GM12878 (cell line): ENCODE measurements around the gene IFRD2. TPM values are rescaled to one million over a fixed set of nuclear protein-coding genes. Genes with fewer than 3 reads are reported as not detected.

Experiments used
- ATAC-seq: fragments of 200-7000 bp; cut with Tn5 transposase; 3 replicates; pipeline ENCODE4 v1.9.1; 2020; ENCODE audit warnings: mild to moderate bottlenecking, moderate library complexity
- BruUV-seq: library from RNA; stranded (reverse); fragments of 400-500 nt; replicated peaks from 2 replicates; lab custom pipeline; 2021; lab: Mats Ljungman, UMichigan
- CTCF ChIA-PET: fragments of 300-600 bp; sonication (Branson Sonifier 250); formaldehyde crosslinking; extraction: SDS; loops from one replicate; lab custom pipeline; 2021; ENCODE audit warnings: inconsistent platforms; lab: Yijun Ruan, JAX
- POLR2A ChIA-PET: fragments of 350-600 bp; formaldehyde crosslinking; extraction: SDS; loops from one replicate; lab custom pipeline; 2021; ENCODE audit warnings: inconsistent platforms; lab: Charles Lee
- RAD21 ChIA-PET: fragments of 300-600 bp; sonication (Branson Sonifier 250); formaldehyde crosslinking; loops from one replicate; lab custom pipeline; 2023; ENCODE audit warnings: antibody characterized with exemption; ENCODE audit not compliant: unreplicated experiment; lab: Charles Lee
- SMC1A ChIA-PET: fragments of 300-600 bp; sonication (Branson Sonifier 250); formaldehyde crosslinking; loops from one replicate; lab custom pipeline; 2023; ENCODE audit not compliant: unreplicated experiment, uncharacterized antibody; lab: Charles Lee
- DNase-seq: peaks from one replicate; pipeline ENCODE4 v3.0.0-alpha.2; 2011; ENCODE audit warnings: low read depth, low spot score
- FAIRE-seq: peaks from 3 replicates; lab custom pipeline; 2011; peaks lifted over from hg19 to GRCh38; lab: Jason Lieb, UNC
- H2AFZ ChIP-seq: 2 replicates; pipeline ENCODE4 v1.6.0; 2011; ENCODE audit warnings: low read depth, low read length, control low read depth; ENCODE audit not compliant: control insufficient read depth
- H3K27ac ChIP-seq: 2 replicates; pipeline ENCODE4 v1.5.1; 2011; ENCODE audit warnings: control low read depth; ENCODE audit not compliant: control insufficient read depth, insufficient read depth
- H3K27me3 ChIP-seq, 2 experiments: replicated peaks in 1 of 2; 2 replicates each; pipeline versions ENCODE4 v1.6.0 to v1.6.1; 2011; ENCODE audit warnings: low read length in 1 of 2; ENCODE audit not compliant: control insufficient read depth in 2 of 2, insufficient read depth in 2 of 2
- H3K36me3 ChIP-seq, 2 experiments: 2 replicates each; pipeline ENCODE4 v1.5.1; 2011; ENCODE audit warnings: low read length in 1 of 2; ENCODE audit not compliant: control insufficient read depth in 2 of 2, insufficient read depth in 2 of 2
- H3K4me1 ChIP-seq: 2 replicates; pipeline ENCODE4 v1.6.1; 2011; ENCODE audit warnings: mild to moderate bottlenecking, low read length, moderate library complexity, mixed read lengths; ENCODE audit not compliant: control insufficient read depth, insufficient read depth
- H3K4me2 ChIP-seq: 2 replicates; pipeline ENCODE4 v1.6.0; 2011; ENCODE audit warnings: control low read depth; ENCODE audit not compliant: control insufficient read depth, insufficient read depth
- H3K4me3 ChIP-seq: fragments of 200-600 bp; sonication (generic); 2 replicates; pipeline ENCODE4 v1.5.1; 2016
- H3K79me2 ChIP-seq: 2 replicates; pipeline ENCODE4 v1.6.0; 2011; ENCODE audit warnings: low read length; ENCODE audit not compliant: control insufficient read depth, insufficient read depth
- H3K9ac ChIP-seq: 2 replicates; pipeline ENCODE4 v1.8.0; 2011; ENCODE audit warnings: low read length, control low read depth, mixed read lengths; ENCODE audit not compliant: control insufficient read depth, insufficient read depth
- H3K9me3 ChIP-seq: replicated peaks from 3 replicates; pipeline ENCODE4 v1.5.1; 2011; ENCODE audit warnings: mild to moderate bottlenecking, low read length; ENCODE audit not compliant: control insufficient read depth, insufficient read depth
- H4K20me1 ChIP-seq: 2 replicates; pipeline ENCODE4 v1.6.0; 2011; ENCODE audit not compliant: control insufficient read depth, insufficient read depth
- ATF7 ChIP-seq: fragments of 450-650 bp; IDR thresholded peaks from 2 replicates; pipeline ENCODE4 v1.6.1; 2016; ENCODE audit warnings: low read depth, mild to moderate bottlenecking
- JUND ChIP-seq: IDR thresholded peaks from 2 replicates; pipeline ENCODE4 v1.6.1; 2012; ENCODE audit warnings: low read depth, mild to moderate bottlenecking, low read length, improper control_type of control experiment, moderate library complexity
- RB1 ChIP-seq: fragments of 450-650 bp; formaldehyde crosslinking; IDR thresholded peaks from 2 replicates; pipeline ENCODE4 v1.6.1; 2017; ENCODE audit warnings: mild to moderate bottlenecking, borderline replicate concordance
- SIN3A ChIP-seq: IDR thresholded peaks from 2 replicates; pipeline ENCODE4 v1.6.1; 2012; ENCODE audit warnings: low read depth, low read length, improper control_type of control experiment
- SPI1 ChIP-seq: IDR thresholded peaks from 2 replicates; pipeline ENCODE4 v1.6.1; 2011; ENCODE audit warnings: low read depth, mild to moderate bottlenecking, low read length, moderate library complexity, borderline replicate concordance; ENCODE audit not compliant: insufficient read depth
- WRNIP1 ChIP-seq: IDR thresholded peaks from 2 replicates; pipeline ENCODE4 v1.6.1; 2011; ENCODE audit warnings: low read depth, low read length, improper control_type of control experiment, borderline replicate concordance
- WGBS: methylation state at CpG from one replicate; pipeline ENCODE4 v1.1.6; 2016; ENCODE audit warnings: low lambda C conversion rate; ENCODE audit not compliant: insufficient replicate concordance, insufficient coverage; ENCODE audit errors: missing lambda C conversion rate; 5-methylcytosine and 5-hydroxymethylcytosine counted together
- in situ Hi-C: fragments of 300-500 bp; cut with MboI; formaldehyde crosslinking; loops from 9 replicates; pipeline ENCODE4 v1.14.3; 2018; ENCODE audit warnings: mixed read lengths
- intact Hi-C: fragments of 100-400 bp; cut with micrococcal nuclease; formaldehyde crosslinking; loops from one replicate; pipeline ENCODE4 v1.14.2; 2022; ENCODE audit not compliant: unreplicated experiment
- polyA plus RNA-seq, 11 experiments: library from polyadenylated mRNA; depleted of rRNA in 4 of 11; unstranded in 6 of 11; stranded (reverse) in 5 of 11; fragments of >200 nt; fragmentation: Nextera tagmentation in 4 of 11; fragmentation: Illumina TruSeq in 1 of 11; extraction: Ambion mirVana in 4 of 11; extraction: Trizol in 1 of 11; gene quantifications; 1 replicate in 1 of 11; 2 replicates in 10 of 11; pipeline versions ENCODE4 v1.2.1 to v1.2.3, GENCODE V29; 2011 to 2016; ENCODE audit warnings: inconsistent platforms in 2 of 11, missing spikeins in 2 of 11, low read depth in 1 of 11
- total RNA-seq, 4 experiments: library from RNA; depleted of rRNA in 3 of 4; stranded (reverse); fragments of >200 nt in 3 of 4; fragmentation: Illumina TruSeq in 1 of 4; extraction: Trizol in 1 of 4; gene quantifications; 2 replicates each; pipeline versions ENCODE4 v1.2.1 to v1.2.3, GENCODE V29; 2013 to 2021
- TF ChIP-seq, protein P1 (sequence below): fragments of 450-650 bp; IDR thresholded peaks from 2 replicates; pipeline ENCODE4 v1.6.1; 2016; ENCODE audit warnings: mild to moderate bottlenecking

The IFRD2 gene
- total and polyA plus RNA-seq, 10 of the 15 experiments (the other 5 are each of a cell fraction or from before 2014, with no cell fraction given): 19.1 to 153 (median 80.3) TPM

DNA sequence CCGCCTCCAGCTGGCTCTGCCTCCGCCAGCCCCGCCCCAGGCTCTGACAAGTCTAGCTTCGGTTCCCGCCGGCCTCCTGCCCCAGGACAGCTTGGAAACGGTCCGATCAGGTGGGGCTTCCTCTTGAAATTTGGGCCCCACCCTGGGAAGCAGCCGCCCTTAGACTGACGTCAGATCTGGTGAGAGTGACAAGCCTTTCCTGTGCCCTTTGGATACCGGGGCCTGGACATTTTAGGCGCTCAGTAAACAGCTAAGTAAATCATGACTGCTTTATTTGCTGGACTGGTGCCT lies 7.4 kb upstream of the IFRD2 start:
- CTCF ChIA-PET: interaction anchor here (0.7 to 3.5 kb wide), 12 partner anchors 19 to 243 kb away, joined by 3 to 22 read pairs (median 5); partner anchors contain the start of gene TUSC2
- DNase-seq (no peak), ATAC-seq (no peak)
- no peaks in the 10 kb centered on the region for H3K27me3 ChIP-seq
- no TSS peak for BruUV-seq
- no peaks in the 10 kb centered on the region for H4K20me1 ChIP-seq
- no peaks in the 10 kb centered on the region for H3K9me3 ChIP-seq
- H2AFZ ChIP-seq: peak overlapping the region; percentile 73
- peak overlapping the region; percentile 68 for H3K27ac ChIP-seq
- H3K4me1 ChIP-seq: peaks cover 4% of the 10 kb centered on the region
- peaks cover 2% of the 10 kb centered on the region; the same call in 1 of the 2 replicates for H3K79me2 ChIP-seq
- SMC1A ChIA-PET: interaction anchor here (0.7 to 2.3 kb wide), 7 partner anchors 17 to 72 kb away, joined by 3 to 9 read pairs (median 3); no protein-coding TSS in a partner anchor
- peak overlapping the region; percentile 79 for H3K4me3 ChIP-seq
- 0 out of 2 replicates have a peak, but pooled peaks have one; percentile 6 for TF ChIP-seq SPI1
- TF ChIP-seq JUND: no peak
- TF ChIP-seq, protein P1, sequence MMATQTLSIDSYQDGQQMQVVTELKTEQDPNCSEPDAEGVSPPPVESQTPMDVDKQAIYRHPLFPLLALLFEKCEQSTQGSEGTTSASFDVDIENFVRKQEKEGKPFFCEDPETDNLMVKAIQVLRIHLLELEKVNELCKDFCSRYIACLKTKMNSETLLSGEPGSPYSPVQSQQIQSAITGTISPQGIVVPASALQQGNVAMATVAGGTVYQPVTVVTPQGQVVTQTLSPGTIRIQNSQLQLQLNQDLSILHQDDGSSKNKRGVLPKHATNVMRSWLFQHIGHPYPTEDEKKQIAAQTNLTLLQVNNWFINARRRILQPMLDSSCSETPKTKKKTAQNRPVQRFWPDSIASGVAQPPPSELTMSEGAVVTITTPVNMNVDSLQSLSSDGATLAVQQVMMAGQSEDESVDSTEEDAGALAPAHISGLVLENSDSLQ: peak; percentile 78
- TF ChIP-seq RB1: peak; percentile 27; the same call in 1 of the 2 replicates
- TF ChIP-seq WRNIP1: no peak
- TF ChIP-seq SIN3A: 0 out of 2 replicates have a peak, but pooled peaks have one; percentile 19
- TF ChIP-seq ATF7: 0 out of 2 replicates have a peak, but pooled peaks have one; percentile 42
- TF ChIP-seq, all 136 proteins: peak for 5
- Histone ChIP-seq H3K4me2 (peak overlapping the region; percentile 90), H3K9ac (peak overlapping the region; percentile 64), H3K36me3 (no peaks in the 10 kb centered on the region)
- WGBS: under 1% methylated on average over 12 of the region's 12 CpGs
- intact Hi-C loops (loop anchor here (1.0 to 5.0 kb wide), 2 partner anchors 22 to 38 kb away; no protein-coding TSS in a partner anchor), in situ Hi-C loops (no loop called here)
- RAD21 ChIA-PET: interaction anchor here (0.7 to 2.2 kb wide), 8 partner anchors 11 to 53 kb away, joined by 3 to 15 read pairs (median 6); partner anchors contain the start of genes CYB561D2, NPRL2 and TUSC2
- POLR2A ChIA-PET: interaction anchor here (0.5 to 2.7 kb wide), 15 partner anchors 9 to 829 kb away, joined by 3 to 30 read pairs (median 5); partner anchors contain the start of genes CYB561D2, DAG1, NPRL2 and RASSF1
- no peak for FAIRE-seq
